SK-N-MC (cell line): ENCODE data around the gene MBOAT7.
"Not testable (repeated sequence)": the region's sequence is repeated elsewhere in the genome, so short reads cannot be mapped to it uniquely, and the experiment has no call there.

ENCODE experiments used
- DNase-seq: peaks from one replicate; pipeline ENCODE4 v3.0.0-alpha.2; 2011; ENCODE audit warnings: low read depth, low spot score
- H3K27ac ChIP-seq: fragments of 200-600 bp; sonication (generic); 2 replicates; pipeline ENCODE4 v1.5.1; 2016; ENCODE audit warnings: mixed run types
- H3K36me3 ChIP-seq: fragments of 200-600 bp; sonication (generic); 2 replicates; pipeline ENCODE4 v1.6.1; 2017; ENCODE audit warnings: antibody characterized with exemption, low read length, mixed read lengths; ENCODE audit not compliant: insufficient read depth
- H3K4me3 ChIP-seq: fragments of 200-600 bp; sonication (generic); 2 replicates; pipeline ENCODE4 v1.5.1; 2016
- H3K9ac ChIP-seq: fragments of 200-600 bp; sonication (generic); 2 replicates; pipeline ENCODE4 v1.8.0; 2017; ENCODE audit warnings: mixed run types, mixed read lengths; ENCODE audit not compliant: insufficient read length
- H3K9me3 ChIP-seq: fragments of 200-600 bp; sonication (generic); 2 replicates; pipeline ENCODE4 v1.6.1; 2017; ENCODE audit warnings: low read depth, mild to moderate bottlenecking, antibody characterized with exemption, low read length, moderate library complexity, mixed read lengths
- EZH2 ChIP-seq: fragments of 200-600 bp; sonication (generic); IDR thresholded peaks from one replicate; pipeline ENCODE4 v1.6.1; 2017; ENCODE audit warnings: antibody characterized with exemption
- FOXP2 ChIP-seq: optimal IDR thresholded peaks from 2 replicates; pipeline ENCODE3; 2011; ENCODE audit warnings: mild to moderate bottlenecking, moderate library complexity; ENCODE audit not compliant: insufficient read depth; ENCODE audit errors: extremely low read length, control extremely low read depth
- POLR2AphosphoS5 ChIP-seq: IDR thresholded peaks from 2 replicates; pipeline ENCODE4 v1.6.1; 2012; ENCODE audit warnings: mild to moderate bottlenecking, low read depth, low read length, borderline replicate concordance

The MBOAT7 gene

GRCh38 chr19:54203151-54203611 is 13.8 kb upstream of the MBOAT7 start:
- TF ChIP-seq FOXP2 (no peak), EZH2 (no peak), POLR2AphosphoS5 (no peak)
- Histone ChIP-seq H3K36me3 (peaks cover 73% of the 10 kb centered on the region), H3K4me3 (peak overlapping the region; percentile 95), H3K9me3 (no peaks in the 10 kb centered on the region), H3K27ac (0 out of 2 replicates have a peak overlapping the region, but pooled peaks have one; percentile 34), H3K9ac (peak overlapping the region; percentile 100)
- DNase-seq, result no peak

- no peak for DNase-seq
- Histone ChIP-seq H3K4me3 (peak overlapping the region; percentile 95), H3K9ac (peak overlapping the region; percentile 100), H3K36me3 (peaks cover 61% of the 10 kb centered on the region), H3K9me3 (no peaks in the 10 kb centered on the region), H3K27ac (no peak overlapping the region)
- TF ChIP-seq POLR2AphosphoS5 (no peak), FOXP2 (no peak), EZH2 (no peak)
Measured at GRCh38 chr19:54201980-54202379, 12.6 kb upstream of the MBOAT7 start.

- DNase-seq, result no peak
- Histone ChIP-seq H3K9ac (peak overlapping the region; percentile 100), H3K27ac (peak overlapping the region; percentile 96), H3K36me3 (peaks cover 53% of the 10 kb centered on the region), H3K4me3 (peak overlapping the region; percentile 95), H3K9me3 (no peaks in the 10 kb centered on the region)
- TF ChIP-seq EZH2 (no peak), POLR2AphosphoS5 (no peak), FOXP2 (no peak)
Measured at GRCh38 chr19:54201172-54201701, 11.9 kb upstream of the MBOAT7 start.

- Histone ChIP-seq H3K4me3 (no peak overlapping the region), H3K9me3 (no peaks in the 10 kb centered on the region), H3K36me3 (peaks cover 42% of the 10 kb centered on the region), H3K27ac (0 out of 2 replicates have a peak overlapping the region, but pooled peaks have one; percentile 7), H3K9ac (peak overlapping the region; percentile 23)
- no peak for DNase-seq
- TF ChIP-seq POLR2AphosphoS5 (no peak), FOXP2 (no peak), EZH2 (no peak)
Measured at GRCh38 chr19:54199401-54199800, 10.0 kb upstream of the MBOAT7 start.

- Histone ChIP-seq H3K36me3 (peaks cover 35% of the 10 kb centered on the region), H3K4me3 (no peak overlapping the region), H3K9me3 (no peaks in the 10 kb centered on the region), H3K9ac (no peak overlapping the region), H3K27ac (no peak overlapping the region)
- TF ChIP-seq FOXP2 (no peak), EZH2 (no peak), POLR2AphosphoS5 (no peak)
- no peak for DNase-seq
Measured at GRCh38 chr19:54197121-54197520, 7.7 kb upstream of the MBOAT7 start.

GRCh38 chr19:54196536-54196935 is 7.2 kb upstream of the MBOAT7 start:
- Histone ChIP-seq H3K4me3 (no peak overlapping the region), H3K36me3 (peaks cover 29% of the 10 kb centered on the region), H3K9ac (no peak overlapping the region), H3K9me3 (no peaks in the 10 kb centered on the region), H3K27ac (no peak overlapping the region)
- TF ChIP-seq POLR2AphosphoS5, result no peak
- TF ChIP-seq EZH2, result no peak
- TF ChIP-seq FOXP2, result no peak
- no peak for DNase-seq

GRCh38 chr19:54194463-54194862 is 5.1 kb upstream of the MBOAT7 start:
- not testable (repeated sequence) for H3K9me3 ChIP-seq, H3K27ac ChIP-seq, H3K4me3 ChIP-seq, DNase-seq
- Histone ChIP-seq H3K9ac (peak overlapping the region; percentile 15), H3K36me3 (peaks cover 23% of the 10 kb centered on the region)

- Histone ChIP-seq H3K9ac (peak overlapping the region; percentile 7), H3K4me3 (no peak overlapping the region), H3K9me3 (no peaks in the 10 kb centered on the region), H3K36me3 (peaks cover 23% of the 10 kb centered on the region), H3K27ac (no peak overlapping the region)
- no peak for DNase-seq
- no peak for TF ChIP-seq EZH2
- TF ChIP-seq POLR2AphosphoS5, result no peak
- TF ChIP-seq FOXP2, result no peak
Measured at GRCh38 chr19:54193011-54193410, 3.6 kb upstream of the MBOAT7 start.

GRCh38 chr19:54191811-54192453 is 2.6 kb upstream of the MBOAT7 start:
- Histone ChIP-seq H3K4me3 (peak overlapping the region; percentile 88), H3K9ac (peak overlapping the region; percentile 91), H3K27ac (peak overlapping the region; percentile 97), H3K36me3 (peaks cover 23% of the 10 kb centered on the region), H3K9me3 (no peaks in the 10 kb centered on the region)
- no peak for TF ChIP-seq EZH2
- TF ChIP-seq FOXP2, result no peak
- no peak for TF ChIP-seq POLR2AphosphoS5
- no peak for DNase-seq
